ENCODE measurements around the gene CIC.

Gene CIC

GRCh38 chr19:42244347-42245220 is 24.5 kb upstream of the CIC start:
- peak; percentile 90 for DNase-seq (ENCODE audit: low read depth)

DNA sequence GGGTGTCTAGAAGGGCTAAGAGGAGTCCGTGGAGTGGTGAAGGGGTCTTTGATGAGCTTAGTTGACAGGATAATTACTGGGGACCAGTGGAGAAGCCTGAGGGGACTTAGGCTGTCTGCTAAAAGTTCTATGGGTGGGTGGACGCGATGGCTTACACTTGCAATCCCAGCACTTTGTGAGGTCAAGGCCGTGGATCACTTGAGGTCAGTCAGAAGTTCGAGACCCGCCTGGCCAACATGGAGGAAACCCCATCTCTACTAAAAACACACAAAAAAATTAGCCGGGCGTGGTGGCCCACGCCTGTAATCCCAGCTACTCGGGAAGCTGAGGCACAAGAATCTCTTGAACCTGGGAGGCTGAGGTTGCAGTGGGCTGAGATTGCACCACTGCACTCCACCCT is 23.8 kb upstream of the CIC start:
- no peak for DNase-seq (ENCODE audit: low read depth)

- no peak for DNase-seq (ENCODE audit: low read depth)
Observed at GRCh38 chr19:42246143-42246921, 22.7 kb upstream of the CIC start.

DNA sequence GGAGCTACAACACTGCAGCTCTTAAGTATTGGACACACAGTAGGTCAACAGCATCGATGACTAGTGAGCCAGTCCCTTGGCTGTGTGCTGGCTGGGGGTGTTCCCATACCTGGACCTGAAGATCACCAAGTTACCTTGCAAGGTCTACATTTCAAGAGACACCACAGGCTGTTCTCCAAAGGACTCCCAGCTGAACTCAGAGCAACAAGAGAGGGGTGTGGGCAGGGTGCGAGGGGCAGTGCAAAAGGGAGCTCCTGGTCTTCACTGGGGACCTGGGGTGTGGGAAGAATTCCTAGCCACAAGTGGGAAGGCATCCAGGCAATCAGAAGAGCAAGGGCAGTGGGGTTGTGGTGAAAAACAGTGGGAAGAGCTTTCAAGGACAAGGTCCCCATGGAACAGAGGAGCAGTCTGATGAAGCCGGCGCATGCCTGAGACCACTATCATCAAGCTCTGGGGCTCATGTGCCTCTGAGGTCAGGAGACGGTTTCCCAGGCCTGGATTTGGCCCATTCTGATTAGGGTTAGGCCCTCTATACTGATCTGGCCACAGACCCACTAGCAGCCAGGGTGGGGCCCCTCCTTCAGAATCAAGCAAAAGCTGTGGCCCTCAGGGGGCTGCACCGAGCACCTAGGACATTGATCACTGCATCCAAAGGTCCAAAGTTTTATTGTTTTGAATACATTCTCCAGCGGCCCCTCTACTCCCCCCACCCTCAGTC is 22.0 kb upstream of the CIC start:
- DNase-seq (ENCODE audit: low read depth) = no peak

GRCh38 chr19:42247640-42248199 is 21.3 kb upstream of the CIC start:
- DNase-seq (ENCODE audit: low read depth) = no peak

DNA sequence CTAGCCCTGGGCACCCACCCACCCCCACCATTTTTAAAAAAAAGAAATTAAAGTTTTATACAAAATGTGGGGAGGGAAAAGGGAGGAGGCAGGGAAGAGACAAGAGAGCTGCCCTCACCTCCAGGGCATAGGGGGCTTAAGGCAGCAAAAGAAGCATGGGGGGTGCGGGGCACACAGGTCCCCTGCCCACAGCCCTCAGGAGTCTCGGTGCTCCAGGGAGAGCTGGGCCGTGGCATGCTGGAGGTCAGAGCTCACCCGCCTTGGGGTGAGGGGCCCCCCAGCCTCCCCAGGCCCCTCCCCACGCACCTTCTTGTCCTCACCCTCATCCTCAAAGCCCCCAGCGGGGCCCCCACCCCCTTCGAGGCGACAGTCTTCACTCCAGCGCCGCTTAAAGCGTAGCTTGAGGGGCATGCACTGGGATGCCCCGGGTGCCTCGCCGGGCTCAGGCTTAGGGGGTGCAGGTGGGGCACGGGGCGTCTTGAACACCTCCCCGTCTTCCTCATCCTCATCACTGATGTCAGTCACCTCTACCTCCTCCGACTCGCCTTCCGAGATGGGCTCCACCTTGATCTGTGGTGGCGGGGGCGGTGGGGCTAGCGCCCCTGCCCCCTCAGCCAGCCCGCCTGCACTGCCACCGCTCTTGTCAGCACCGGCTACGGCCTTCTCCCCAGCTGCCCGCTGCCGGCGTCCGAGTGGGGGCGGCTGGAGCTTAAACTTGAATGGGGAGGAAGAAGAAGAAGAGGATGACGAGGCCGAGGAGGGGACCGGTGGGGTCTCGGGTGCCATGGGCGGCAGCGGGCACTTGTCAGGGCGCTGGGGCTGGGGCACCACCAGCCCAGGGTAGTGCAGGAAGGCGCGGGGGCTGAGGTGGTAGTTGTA is 20.5 kb upstream of the CIC start:
- no peak for DNase-seq (ENCODE audit: low read depth)

DNA sequence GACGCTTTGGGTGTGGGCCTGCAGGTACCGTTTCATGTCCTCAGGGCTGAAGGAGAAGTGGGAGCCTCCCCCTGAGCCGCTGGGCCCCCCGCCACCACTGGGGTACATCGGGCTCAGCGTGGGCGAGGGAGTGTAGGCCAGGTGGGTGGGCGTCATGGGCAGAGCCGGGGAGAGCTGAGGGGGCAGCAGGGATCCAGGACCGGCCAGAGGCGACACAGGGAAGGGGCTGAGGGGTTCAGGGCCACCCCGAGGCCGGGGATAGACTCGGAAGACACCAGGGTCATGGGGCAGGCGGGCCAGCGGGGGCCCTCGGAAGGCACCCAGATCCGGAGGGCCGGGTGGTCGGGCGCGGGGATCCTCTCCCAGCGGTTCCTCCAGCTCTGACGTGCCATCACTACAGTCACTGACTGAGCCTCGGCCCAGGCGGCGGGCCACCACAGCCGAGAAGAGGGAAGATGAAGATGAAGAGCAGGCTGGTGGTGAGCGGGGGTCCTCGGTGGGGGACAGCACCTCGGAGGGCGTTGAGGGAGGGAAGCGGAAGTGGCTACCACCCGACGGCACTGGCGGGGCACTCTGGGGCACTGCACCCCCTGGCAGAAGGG is 19.8 kb upstream of the CIC start:
- DNase-seq (ENCODE audit: low read depth) = no peak

DNA sequence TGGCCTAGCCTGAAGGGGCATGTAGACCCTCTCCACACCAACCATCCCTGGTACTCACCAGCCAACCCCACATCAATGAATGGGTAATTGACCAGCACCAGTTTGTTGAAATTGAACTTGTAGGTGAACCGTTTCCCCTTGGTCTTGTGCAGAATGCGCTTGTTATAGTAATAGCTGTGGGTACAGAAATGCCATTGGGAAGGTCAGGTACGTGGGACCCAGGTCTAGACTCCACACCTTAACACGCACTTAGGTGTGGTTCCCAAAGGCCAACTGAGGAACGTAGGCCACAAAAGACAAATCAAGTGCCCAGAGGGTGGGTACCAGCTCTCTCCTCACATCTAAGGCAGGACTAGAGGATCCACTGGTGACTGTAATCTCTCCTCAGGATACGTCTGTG is 19.3 kb upstream of the CIC start:
- DNase-seq (ENCODE audit: low read depth) = no peak

- DNase-seq (ENCODE audit: low read depth) = no peak
Observed at GRCh38 chr19:42250183-42250665, 18.8 kb upstream of the CIC start.

GRCh38 chr19:42250666-42251531 is 18.2 kb upstream of the CIC start:
- no peak for DNase-seq (ENCODE audit: low read depth)

DNA sequence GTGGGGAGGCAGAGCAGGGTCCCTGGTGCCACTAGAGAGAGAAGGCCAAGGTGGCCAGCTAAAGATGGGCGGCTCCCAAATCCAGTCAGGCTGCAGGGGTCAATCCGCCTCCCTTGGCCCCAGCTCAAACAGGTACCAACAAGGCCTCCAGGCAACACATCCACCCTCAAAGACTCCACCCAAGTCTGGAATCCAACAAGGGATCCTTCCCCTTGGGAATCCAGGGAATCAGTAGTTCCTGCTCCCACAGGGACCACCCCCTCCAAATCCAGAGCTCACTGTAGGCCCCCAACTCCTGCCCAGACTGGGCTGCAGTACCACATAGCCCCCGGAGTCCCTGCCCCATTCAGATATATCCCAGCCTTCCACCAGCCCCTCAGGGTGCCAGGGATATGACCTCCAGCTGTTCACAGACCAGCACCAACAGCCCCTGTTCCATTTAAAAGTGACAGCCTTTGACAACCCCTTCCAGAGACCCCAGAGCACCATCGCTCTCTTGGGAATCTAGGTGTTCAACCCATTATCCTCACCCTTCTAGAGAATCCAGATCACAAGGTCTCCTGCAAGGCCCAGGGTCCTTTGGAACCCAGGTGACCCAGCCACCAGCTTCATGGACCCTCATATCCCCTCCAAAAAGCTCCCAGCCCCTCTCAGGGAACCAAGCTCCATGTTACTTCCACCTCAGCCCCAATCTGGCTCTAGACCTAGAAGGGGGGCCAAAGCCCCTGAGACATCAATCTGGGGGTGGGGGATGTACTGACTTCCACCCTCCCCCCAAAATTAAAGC is 17.3 kb upstream of the CIC start:
- no peak for DNase-seq (ENCODE audit: low read depth)

GRCh38 chr19:42252365-42253244 is 16.4 kb upstream of the CIC start:
- DNase-seq (ENCODE audit: low read depth) = no peak

- DNase-seq (ENCODE audit: low read depth) = peak; percentile 47
Observed at GRCh38 chr19:42253245-42254088, 15.6 kb upstream of the CIC start.

GRCh38 chr19:42254089-42254849 is 14.8 kb upstream of the CIC start:
- DNase-seq (ENCODE audit: low read depth) = peak; percentile 77

- DNase-seq (ENCODE audit: low read depth) = peak; percentile 90
Observed at GRCh38 chr19:42254850-42255765, 13.9 kb upstream of the CIC start, which contains the start of gene ERF. TSS of gene ERF (minus strand) at chr19:42255128. CDS start at chr19:42254999, 129 bp downstream.
